ENCODE data around the gene HOXD12.

HOXD12 gene

DNA sequence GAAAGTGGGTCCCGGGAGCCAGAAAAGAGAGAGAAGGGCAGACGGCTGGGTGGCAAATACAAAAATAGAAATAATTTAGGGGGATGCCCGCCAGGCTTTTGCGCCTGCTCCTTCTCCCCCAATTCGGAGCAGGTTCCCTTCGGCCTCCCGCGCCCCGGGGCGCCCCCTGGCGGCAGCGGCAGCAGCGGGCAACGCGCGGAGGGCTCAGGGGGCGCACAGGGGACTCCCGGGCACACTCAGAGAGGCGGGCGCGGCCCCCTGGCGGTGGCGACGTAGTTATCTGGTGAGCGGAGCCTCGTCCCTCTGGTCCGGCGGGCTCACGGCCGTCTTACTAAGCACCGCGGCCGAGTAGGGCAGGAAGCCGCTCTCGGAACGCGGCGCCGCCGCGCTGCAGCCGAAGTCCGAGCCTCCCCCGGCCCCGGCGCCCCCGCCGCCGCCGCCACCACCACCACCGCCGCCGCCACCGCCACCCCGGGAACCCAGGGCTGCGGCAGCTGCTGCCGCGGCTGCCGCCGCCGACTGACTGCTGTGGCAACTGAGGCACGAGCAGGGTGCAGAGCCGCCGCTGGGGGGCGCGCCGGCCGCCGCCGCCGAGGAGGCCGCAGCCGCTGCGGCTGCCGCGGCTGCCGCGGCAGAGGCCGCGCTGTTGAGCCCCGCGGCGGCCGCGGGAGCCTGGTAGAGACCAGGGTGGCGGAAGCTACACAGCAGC, 19.6 kb upstream of the HOXD12 start:
- H3K4me3 ChIP-seq (ENCODE audit: low read depth, low read length), result peak overlapping the region; percentile 56
- TF ChIP-seq, protein P1, sequence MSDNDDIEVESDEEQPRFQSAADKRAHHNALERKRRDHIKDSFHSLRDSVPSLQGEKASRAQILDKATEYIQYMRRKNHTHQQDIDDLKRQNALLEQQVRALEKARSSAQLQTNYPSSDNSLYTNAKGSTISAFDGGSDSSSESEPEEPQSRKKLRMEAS (IDR thresholded peaks at IDR 0.05; ENCODE audit: low read depth, low read length), result no peak
- TF ChIP-seq, protein P2, sequence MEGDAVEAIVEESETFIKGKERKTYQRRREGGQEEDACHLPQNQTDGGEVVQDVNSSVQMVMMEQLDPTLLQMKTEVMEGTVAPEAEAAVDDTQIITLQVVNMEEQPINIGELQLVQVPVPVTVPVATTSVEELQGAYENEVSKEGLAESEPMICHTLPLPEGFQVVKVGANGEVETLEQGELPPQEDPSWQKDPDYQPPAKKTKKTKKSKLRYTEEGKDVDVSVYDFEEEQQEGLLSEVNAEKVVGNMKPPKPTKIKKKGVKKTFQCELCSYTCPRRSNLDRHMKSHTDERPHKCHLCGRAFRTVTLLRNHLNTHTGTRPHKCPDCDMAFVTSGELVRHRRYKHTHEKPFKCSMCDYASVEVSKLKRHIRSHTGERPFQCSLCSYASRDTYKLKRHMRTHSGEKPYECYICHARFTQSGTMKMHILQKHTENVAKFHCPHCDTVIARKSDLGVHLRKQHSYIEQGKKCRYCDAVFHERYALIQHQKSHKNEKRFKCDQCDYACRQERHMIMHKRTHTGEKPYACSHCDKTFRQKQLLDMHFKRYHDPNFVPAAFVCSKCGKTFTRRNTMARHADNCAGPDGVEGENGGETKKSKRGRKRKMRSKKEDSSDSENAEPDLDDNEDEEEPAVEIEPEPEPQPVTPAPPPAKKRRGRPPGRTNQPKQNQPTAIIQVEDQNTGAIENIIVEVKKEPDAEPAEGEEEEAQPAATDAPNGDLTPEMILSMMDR (IDR thresholded peaks at IDR 0.05; ENCODE audit: low read depth, low read length), result peak; percentile 88
- peak; percentile 89 for DNase-seq (ENCODE audit: low read depth)

DNA sequence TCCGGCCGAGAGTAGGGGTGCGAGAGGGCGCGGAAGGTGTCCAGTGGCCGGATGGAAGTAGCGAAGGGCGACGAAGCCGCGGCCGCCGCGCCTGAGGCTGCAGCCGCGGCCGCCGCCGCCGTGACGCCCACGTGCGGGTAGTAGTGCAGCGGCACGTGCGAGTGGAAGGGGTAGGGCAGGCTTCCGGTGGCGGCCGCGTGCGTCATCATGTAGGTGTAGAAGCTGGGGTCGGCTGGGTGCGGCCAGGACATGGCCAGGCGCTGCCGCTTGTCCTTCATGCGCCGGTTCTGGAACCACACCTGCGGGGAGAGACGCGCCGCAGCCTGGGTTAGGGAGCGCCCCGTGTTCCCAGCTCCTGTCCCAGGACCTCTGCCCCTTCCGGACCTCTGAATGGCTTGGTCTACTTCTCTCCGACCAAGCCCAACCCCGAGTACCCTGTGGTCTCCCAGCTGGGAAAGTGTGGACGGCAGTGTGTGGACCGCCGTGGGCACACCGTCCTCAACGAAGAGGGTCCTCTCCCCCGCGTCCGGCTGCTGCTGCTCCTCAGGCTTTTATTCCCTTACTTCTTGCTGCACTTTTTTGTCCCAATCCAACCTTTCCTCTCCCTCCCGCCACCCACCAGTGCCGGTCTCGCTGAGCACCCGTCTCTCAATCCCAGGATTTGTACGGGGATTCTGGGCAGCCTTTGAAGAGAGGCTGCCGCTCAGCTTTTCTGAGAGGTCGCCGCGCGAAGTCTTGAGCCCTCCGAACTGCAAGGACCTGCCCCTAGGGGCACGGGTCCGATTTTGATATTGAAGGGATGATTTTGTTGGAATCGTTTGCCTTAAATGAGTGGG, 18.8 kb upstream of the HOXD12 start:
- DNase-seq (ENCODE audit: low read depth), result no peak
- no peak overlapping the region for H3K4me3 ChIP-seq (ENCODE audit: low read depth, low read length)

DNA sequence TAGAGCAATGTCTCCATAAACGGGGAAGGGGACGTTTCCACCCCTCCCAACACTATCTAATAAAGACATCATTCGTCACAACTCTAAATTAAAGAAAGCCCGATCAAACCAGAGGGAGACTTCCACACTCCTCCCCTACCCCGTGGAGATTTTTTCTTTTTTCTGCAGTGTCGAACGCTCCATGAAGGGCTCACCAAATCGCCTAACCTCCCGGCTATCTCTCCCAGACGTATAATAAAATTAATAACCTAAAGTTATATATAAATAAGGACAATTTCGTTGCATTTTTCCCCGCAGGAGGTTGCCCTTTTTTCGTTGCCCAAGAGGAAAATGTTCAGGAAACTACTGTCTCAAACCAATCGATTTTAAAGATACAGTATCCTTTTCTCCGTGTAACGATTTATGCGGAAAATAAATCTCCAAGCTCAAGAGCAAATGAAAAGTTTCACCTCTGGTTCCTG, 18.2 kb upstream of the HOXD12 start:
- no peak overlapping the region for H3K4me3 ChIP-seq (ENCODE audit: low read depth, low read length)
- DNase-seq (ENCODE audit: low read depth), result no peak
- TF ChIP-seq MYC (IDR thresholded peaks at IDR 0.05; ENCODE audit: low read depth, low read length) (no peak), POLR2A (IDR thresholded peaks at IDR 0.05; ENCODE audit: extremely low read depth, insufficient read length) (no peak)
- TF ChIP-seq, protein P2 (IDR thresholded peaks at IDR 0.05; ENCODE audit: low read depth, low read length), result no peak
- TF ChIP-seq, protein P1 (IDR thresholded peaks at IDR 0.05; ENCODE audit: low read depth, low read length), result no peak

More for the DNA sequence above, 18.8 kb upstream of the HOXD12 start:
- TF ChIP-seq, protein P2 (IDR thresholded peaks at IDR 0.05; ENCODE audit: low read depth, low read length), result no peak
- TF ChIP-seq MYC (IDR thresholded peaks at IDR 0.05; ENCODE audit: low read depth, low read length), result no peak
- TF ChIP-seq, protein P1 (IDR thresholded peaks at IDR 0.05; ENCODE audit: low read depth, low read length), result no peak
- TF ChIP-seq POLR2A (IDR thresholded peaks at IDR 0.05; ENCODE audit: extremely low read depth, insufficient read length), result no peak

DNA sequence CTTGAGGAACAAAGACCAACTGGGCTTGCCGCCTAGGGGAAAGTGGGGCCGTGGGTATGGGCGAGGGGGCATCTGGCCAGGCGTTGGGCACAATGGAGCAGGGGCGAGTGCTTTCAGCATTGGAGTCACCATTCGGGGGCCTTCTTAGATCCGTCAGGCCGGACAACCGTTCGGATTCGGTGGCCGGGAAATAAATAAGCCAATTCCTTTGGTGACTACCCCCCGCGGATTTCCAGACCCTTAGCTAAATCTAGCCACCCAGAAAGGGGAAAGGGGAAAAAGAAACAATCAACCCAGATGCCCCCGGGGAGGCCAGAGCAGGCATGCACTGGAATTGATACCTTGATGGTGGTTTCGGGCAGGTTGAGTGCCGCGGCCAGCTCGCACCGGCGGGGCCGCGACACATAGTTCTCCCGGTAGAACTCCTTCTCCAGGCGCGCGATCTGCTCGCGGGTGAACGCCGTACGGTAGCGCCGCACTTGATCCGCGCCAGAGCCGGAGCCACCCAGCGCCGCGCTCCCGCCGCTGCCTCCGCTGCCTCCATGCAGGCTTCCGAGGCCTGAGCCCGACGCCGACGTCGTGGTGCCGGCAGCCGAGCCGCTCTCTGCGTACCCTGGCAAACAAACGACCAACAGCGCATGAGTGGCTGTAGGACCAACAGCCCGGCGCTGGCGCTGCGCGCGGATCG, 17.6 kb upstream of the HOXD12 start:
- no peak for DNase-seq (ENCODE audit: low read depth)
- TF ChIP-seq, protein P2 (IDR thresholded peaks at IDR 0.05; ENCODE audit: low read depth, low read length), result no peak
- TF ChIP-seq, protein P1 (IDR thresholded peaks at IDR 0.05; ENCODE audit: low read depth, low read length), result no peak
- TF ChIP-seq POLR2A (IDR thresholded peaks at IDR 0.05; ENCODE audit: extremely low read depth, insufficient read length), result no peak
- no peak for TF ChIP-seq MYC (IDR thresholded peaks at IDR 0.05; ENCODE audit: low read depth, low read length)
- no peak overlapping the region for H3K4me3 ChIP-seq (ENCODE audit: low read depth, low read length)

DNA sequence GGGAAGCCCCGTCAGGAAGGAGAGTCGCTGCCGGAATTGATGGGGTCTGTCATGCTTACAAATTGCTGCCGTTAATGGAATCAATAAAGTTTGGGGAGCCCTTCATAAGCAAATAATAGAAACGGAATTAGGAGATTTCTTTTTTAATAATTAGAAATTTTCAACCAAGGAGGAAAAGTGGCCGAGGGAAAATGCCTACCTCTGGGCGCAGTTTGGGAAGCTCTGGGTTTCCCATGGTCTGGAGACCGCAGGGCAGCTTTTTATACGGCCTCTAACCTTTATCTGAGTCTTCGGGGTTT, 17.1 kb upstream of the HOXD12 start:
- TF ChIP-seq POLR2A (IDR thresholded peaks at IDR 0.05; ENCODE audit: extremely low read depth, insufficient read length), result no peak
- TF ChIP-seq, protein P2 (IDR thresholded peaks at IDR 0.05; ENCODE audit: low read depth, low read length), result no peak
- TF ChIP-seq, protein P1 (IDR thresholded peaks at IDR 0.05; ENCODE audit: low read depth, low read length), result no peak
- no peak overlapping the region for H3K4me3 ChIP-seq (ENCODE audit: low read depth, low read length)
- DNase-seq (ENCODE audit: low read depth), result no peak
